Neural crest cell (in vitro differentiated cells): ENCODE data around the gene TEX28. TPM values are rescaled to one million over a fixed set of nuclear protein-coding genes. Genes with fewer than 3 reads are reported as not detected.
"Not testable (repeated sequence)": the region's sequence is repeated elsewhere in the genome, so short reads cannot be mapped to it uniquely, and the experiment has no call there.

Source experiments
- DNase-seq: peaks from one replicate; pipeline ENCODE4 v3.0.0; 2021; ENCODE audit warnings: low read depth, mixed read lengths, low spot score
- H3K27ac Mint-ChIP-seq: one replicate; pipeline ENCODE4 v1.8.0; 2021; ENCODE audit warnings: mild to moderate bottlenecking, mixed read lengths; ENCODE audit not compliant: unreplicated experiment
- H3K27me3 Mint-ChIP-seq: 2 replicates; pipeline ENCODE4 v1.8.0; 2021; ENCODE audit warnings: low read depth, mild to moderate bottlenecking, mixed read lengths
- H3K36me3 Mint-ChIP-seq: 2 replicates; pipeline ENCODE4 v1.8.0; 2021; ENCODE audit warnings: low read depth, mild to moderate bottlenecking, mixed read lengths
- H3K4me1 Mint-ChIP-seq: 2 replicates; pipeline ENCODE4 v1.8.0; 2021; ENCODE audit warnings: mixed read lengths
- H3K4me3 Mint-ChIP-seq: one replicate; pipeline ENCODE4 v1.8.0; 2021; ENCODE audit warnings: mild to moderate bottlenecking, mixed read lengths
- H3K9me3 Mint-ChIP-seq: 2 replicates; pipeline ENCODE4 v1.8.0; 2021; ENCODE audit warnings: mixed read lengths
- CTCF ChIP-seq: fragments of 200-600 bp; sonication (generic); conservative IDR thresholded peaks from 2 replicates; pipeline ENCODE4 v1.5.0; 2021; ENCODE audit warnings: antibody characterized with exemption, mild to moderate bottlenecking
- long read RNA-seq: library from polyadenylated mRNA; unstranded; transcript quantifications from one replicate; pipeline ENCODE4 v2.0.0, GENCODE V29; 2020
- total RNA-seq: library from RNA; stranded (reverse); gene quantifications from 2 replicates; pipeline ENCODE4 v1.2.1, GENCODE V29; 2021

TEX28 gene
- not detected in 2 replicates for total RNA-seq
- long read RNA-seq = 0 reads

- no peaks in the 10 kb centered on the region for H3K27me3 Mint-ChIP-seq
- DNase-seq = no peak
- no peak within 1 kb of the TSS for H3K4me3 Mint-ChIP-seq
- no peaks in the 10 kb centered on the region for H3K4me1 Mint-ChIP-seq
- peaks cover 5% of the 10 kb centered on the region for H3K36me3 Mint-ChIP-seq
- no peak within 1 kb of the TSS for H3K27ac Mint-ChIP-seq
- no peak for TF ChIP-seq CTCF
- peaks cover 6% of the 10 kb centered on the region for H3K9me3 Mint-ChIP-seq
Observed at GRCh38 chrX:154294791-154295574, at the start of gene TEX28. TSS of gene TEX28 (minus strand) at chrX:154295124. CDS start at chrX:154292117, 3,007 bp downstream.

- not testable (repeated sequence) for H3K36me3 Mint-ChIP-seq, H3K27me3 Mint-ChIP-seq, H3K4me1 Mint-ChIP-seq
Observed at GRCh38 chrX:154343620-154344019, 48.7 kb upstream of the TEX28 start.

GRCh38 chrX:154343063-154343462, 48.1 kb upstream of the TEX28 start:
- H3K4me3 Mint-ChIP-seq, H3K36me3 Mint-ChIP-seq, H3K4me1 Mint-ChIP-seq, H3K27ac Mint-ChIP-seq, H3K27me3 Mint-ChIP-seq, DNase-seq, H3K9me3 Mint-ChIP-seq: not testable (repeated sequence)

More at GRCh38 chrX:154343620-154344019, 48.7 kb upstream of the TEX28 start:
- not testable (repeated sequence) for H3K4me3 Mint-ChIP-seq, DNase-seq, H3K27ac Mint-ChIP-seq, H3K9me3 Mint-ChIP-seq

- not testable (repeated sequence) for DNase-seq, H3K27me3 Mint-ChIP-seq, H3K4me3 Mint-ChIP-seq, H3K27ac Mint-ChIP-seq, H3K36me3 Mint-ChIP-seq, H3K9me3 Mint-ChIP-seq, H3K4me1 Mint-ChIP-seq
Observed at GRCh38 chrX:154341399-154342298, 46.7 kb upstream of the TEX28 start.

- no peaks in the 10 kb centered on the region for H3K9me3 Mint-ChIP-seq
Observed at GRCh38 chrX:154334496-154334895, 39.6 kb upstream of the TEX28 start.

GRCh38 chrX:154333837-154334271, 38.9 kb upstream of the TEX28 start:
- Mint-ChIP-seq H3K9me3 (no peaks in the 10 kb centered on the region), H3K27ac (no peak overlapping the region), H3K27me3 (no peaks in the 10 kb centered on the region), H3K36me3 (no peaks in the 10 kb centered on the region), H3K4me1 (peaks cover 4% of the 10 kb centered on the region), H3K4me3 (no peak overlapping the region)
- no peak for TF ChIP-seq CTCF
- no peak for DNase-seq

More at GRCh38 chrX:154334496-154334895, 39.6 kb upstream of the TEX28 start:
- TF ChIP-seq CTCF = no peak
- Mint-ChIP-seq H3K36me3 (no peaks in the 10 kb centered on the region), H3K4me1 (peaks cover 2% of the 10 kb centered on the region), H3K27ac (no peak overlapping the region), H3K27me3 (no peaks in the 10 kb centered on the region), H3K4me3 (no peak overlapping the region)
- no peak for DNase-seq
